IMR-90 (cell line): ENCODE measurements around the gene CCDC170. TPM values are rescaled to one million over a fixed set of nuclear protein-coding genes. Genes with fewer than 3 reads are reported as not detected.

Experiments used
- ATAC-seq: fragments of 200-7000 bp; cut with Tn5 transposase; 2 replicates; pipeline ENCODE4 v1.9.1; 2020; ENCODE audit warnings: low read depth, mild to moderate bottlenecking, moderate library complexity
- BruUV-seq: library from RNA; stranded (reverse); fragments of 400-500 nt; replicated peaks from 2 replicates; lab custom pipeline; 2021; lab: Mats Ljungman, UMichigan
- CTCF ChIA-PET: fragments of 300-600 bp; formaldehyde crosslinking; extraction: SDS; loops from one replicate; lab custom pipeline; 2021; ENCODE audit warnings: antibody characterized with exemption; lab: Yijun Ruan, JAX
- POLR2A ChIA-PET: fragments of 300-600 bp; sonication (Branson Sonifier 250); formaldehyde crosslinking; loops from one replicate; lab custom pipeline; 2022; ENCODE audit warnings: antibody characterized with exemption; ENCODE audit not compliant: unreplicated experiment; lab: Charles Lee
- DNase-seq: peaks from one replicate; pipeline ENCODE4 v3.0.0; 2013
- H2AFZ ChIP-seq: replicated peaks from 2 replicates; pipeline ENCODE3; 2013; ENCODE audit warnings: low read length, mild to moderate bottlenecking; ENCODE audit not compliant: poor library complexity
- H2AK5ac ChIP-seq: 2 replicates; pipeline ENCODE4 v1.6.1; 2013; ENCODE audit warnings: low read depth, low read length, inconsistent platforms
- H2AK9ac ChIP-seq: replicated peaks from 2 replicates; pipeline ENCODE3; 2013; ENCODE audit warnings: mild to moderate bottlenecking, low read depth, low read length, moderate library complexity; ENCODE audit not compliant: poor library complexity
- H2BK120ac ChIP-seq: 2 replicates; pipeline ENCODE4 v1.6.1; 2013; ENCODE audit warnings: low read depth, low read length, inconsistent platforms
- H2BK15ac ChIP-seq: 3 replicates; pipeline ENCODE4 v1.6.1; 2013; ENCODE audit warnings: low read depth, low read length, inconsistent platforms
- H2BK20ac ChIP-seq: 2 replicates; pipeline ENCODE4 v1.6.1; 2013; ENCODE audit warnings: low read depth, mild to moderate bottlenecking, inconsistent platforms, low read length, moderate library complexity
- H2BK5ac ChIP-seq: 2 replicates; pipeline ENCODE4 v1.6.1; 2013; ENCODE audit warnings: mild to moderate bottlenecking, low read depth, low read length, inconsistent platforms; ENCODE audit not compliant: poor library complexity, severe bottlenecking
- H3K14ac ChIP-seq: replicated peaks from 2 replicates; pipeline ENCODE4 v1.6.1; 2013; ENCODE audit warnings: low read depth, low read length, inconsistent platforms
- H3K18ac ChIP-seq: 2 replicates; pipeline ENCODE4 v1.6.1; 2013; ENCODE audit warnings: low read depth, low read length, control low read depth
- H3K23ac ChIP-seq: 2 replicates; pipeline ENCODE4 v1.6.1; 2013; ENCODE audit warnings: low read depth, low read length, inconsistent platforms
- H3K27ac ChIP-seq: 2 replicates; pipeline ENCODE4 v1.5.1; 2013; ENCODE audit warnings: mild to moderate bottlenecking, control low read depth, low read length; ENCODE audit not compliant: insufficient read depth
- H3K27me3 ChIP-seq: 2 replicates; pipeline ENCODE4 v1.6.1; 2013; ENCODE audit warnings: low read length; ENCODE audit not compliant: control insufficient read depth, insufficient read depth
- H3K36me3 ChIP-seq: 2 replicates; pipeline ENCODE4 v1.6.1; 2013; ENCODE audit warnings: low read length, mixed read lengths; ENCODE audit not compliant: control insufficient read depth, insufficient read depth
- H3K4ac ChIP-seq: 2 replicates; pipeline ENCODE4 v1.6.1; 2013; ENCODE audit warnings: low read depth, low read length, inconsistent platforms
- H3K4me1 ChIP-seq: 2 replicates; pipeline ENCODE4 v1.6.1; 2013; ENCODE audit warnings: low read length, mixed read lengths; ENCODE audit not compliant: control insufficient read depth, insufficient read depth
- H3K4me2 ChIP-seq: 2 replicates; pipeline ENCODE4 v1.6.1; 2013; ENCODE audit warnings: low read depth, mild to moderate bottlenecking, control low read depth, low read length, moderate library complexity
- H3K4me3 ChIP-seq: 2 replicates; pipeline ENCODE4 v1.5.1; 2013; ENCODE audit warnings: low read depth, mild to moderate bottlenecking, control low read depth, low read length, moderate library complexity; ENCODE audit not compliant: insufficient read depth
- H3K56ac ChIP-seq: 2 replicates; pipeline ENCODE4 v1.6.1; 2013; ENCODE audit warnings: low read length, inconsistent platforms; ENCODE audit not compliant: insufficient read depth; ENCODE audit errors: extremely low read depth
- H3K79me1 ChIP-seq, 2 experiments: 2 replicates each; pipeline ENCODE4 v1.6.1; 2013; ENCODE audit warnings: low read length in 2 of 2, inconsistent platforms in 1 of 2, low read depth in 1 of 2
- H3K9ac ChIP-seq: 2 replicates; pipeline ENCODE4 v1.6.1; 2013; ENCODE audit warnings: low read depth, low read length, control low read depth
- H3K9me1 ChIP-seq: 2 replicates; pipeline ENCODE4 v1.6.1; 2013; ENCODE audit warnings: low read length, inconsistent platforms; ENCODE audit not compliant: insufficient read depth
- H3K9me3 ChIP-seq: 2 replicates; pipeline ENCODE4 v1.6.1; 2013; ENCODE audit warnings: low read length; ENCODE audit not compliant: control insufficient read depth, insufficient read depth
- H4K20me1 ChIP-seq: 2 replicates; pipeline ENCODE4 v1.6.1; 2013; ENCODE audit warnings: low read length, inconsistent platforms; ENCODE audit not compliant: insufficient read depth
- H4K5ac ChIP-seq: 2 replicates; pipeline ENCODE4 v1.6.1; 2013; ENCODE audit warnings: mild to moderate bottlenecking, low read depth, low read length, control low read depth
- H4K8ac ChIP-seq, 2 experiments: 2 replicates each; pipeline ENCODE4 v1.6.1; 2013; ENCODE audit warnings: low read depth in 2 of 2, low read length in 2 of 2, control low read depth in 1 of 2, inconsistent platforms in 1 of 2
- H4K91ac ChIP-seq: 2 replicates; pipeline ENCODE4 v1.6.1; 2013; ENCODE audit warnings: low read depth, low read length, inconsistent platforms; ENCODE audit not compliant: insufficient read depth
- BHLHE40 ChIP-seq: fragments of 150-350 bp; IDR thresholded peaks from 2 replicates; pipeline ENCODE4 v1.6.1; 2016; ENCODE audit warnings: mild to moderate bottlenecking, low read depth, low read length
- CEBPB ChIP-seq: IDR thresholded peaks from 2 replicates; pipeline ENCODE4 v1.6.1; 2012; ENCODE audit warnings: low read depth, low read length, improper control_type of control experiment
- CTCF ChIP-seq: conservative IDR thresholded peaks from 2 replicates; pipeline ENCODE4 v1.5.1; 2012; ENCODE audit warnings: mild to moderate bottlenecking, low read depth, low read length, improper control_type of control experiment
- ELK1 ChIP-seq: fragments of 150-350 bp; IDR thresholded peaks from 2 replicates; pipeline ENCODE4 v1.6.1; 2016; ENCODE audit warnings: low read depth, mild to moderate bottlenecking, low read length, moderate library complexity, borderline replicate concordance
- FOS ChIP-seq: fragments of 150-350 bp; IDR thresholded peaks from 2 replicates; pipeline ENCODE4 v1.6.1; 2016; ENCODE audit warnings: low read depth, low read length
- MAFK ChIP-seq: IDR thresholded peaks from 2 replicates; pipeline ENCODE4 v1.6.1; 2012; ENCODE audit warnings: low read depth, low read length, improper control_type of control experiment
- MAZ ChIP-seq: IDR thresholded peaks from 2 replicates; pipeline ENCODE4 v1.6.1; 2012; ENCODE audit warnings: low read depth, mild to moderate bottlenecking, low read length, improper control_type of control experiment, moderate library complexity, borderline replicate concordance
- MXI1 ChIP-seq: IDR thresholded peaks from 2 replicates; pipeline ENCODE4 v1.6.1; 2012; ENCODE audit warnings: low read depth, mild to moderate bottlenecking, low read length, moderate library complexity, borderline replicate concordance
- NFE2L2 ChIP-seq: fragments of 150-350 bp; IDR thresholded peaks from 2 replicates; pipeline ENCODE4 v1.6.1; 2016; ENCODE audit warnings: low read depth, mild to moderate bottlenecking, low read length
- RAD21 ChIP-seq: IDR thresholded peaks from 2 replicates; pipeline ENCODE4 v1.6.1; 2012; ENCODE audit warnings: low read length, improper control_type of control experiment
- RCOR1 ChIP-seq: IDR thresholded peaks from 2 replicates; pipeline ENCODE4 v1.6.1; 2012; ENCODE audit warnings: mild to moderate bottlenecking, low read length, improper control_type of control experiment; ENCODE audit not compliant: insufficient replicate concordance
- SMC3 ChIP-seq: fragments of 150-350 bp; IDR thresholded peaks from 2 replicates; pipeline ENCODE4 v1.6.1; 2016; ENCODE audit warnings: low read depth, mild to moderate bottlenecking, antibody characterized with exemption, low read length, moderate library complexity
- USF2 ChIP-seq: fragments of 150-350 bp; IDR thresholded peaks from 2 replicates; pipeline ENCODE4 v1.6.1; 2017; ENCODE audit warnings: mild to moderate bottlenecking, antibody characterized with exemption, low read length, low read depth
- WGBS, 2 experiments: methylation state at CpG; one replicate each; pipeline versions ENCODE4 v1.1.5 to v1.1.7; 2013; ENCODE audit warnings: missing lambda C conversion rate in 2 of 2; ENCODE audit not compliant: insufficient read length in 1 of 2; ENCODE audit errors: extremely low coverage in 2 of 2; 5-methylcytosine and 5-hydroxymethylcytosine counted together
- dilution Hi-C: fragments of 300-500 bp; cut with HindIII; formaldehyde crosslinking; loops from one replicate; pipeline ENCODE4 v1.14.3; 2018; ENCODE audit warnings: low sequenced_read_pairs; ENCODE audit not compliant: unreplicated experiment
- in situ Hi-C: fragments of 300-500 bp; cut with MboI; formaldehyde crosslinking; loops from 3 replicates; pipeline ENCODE4 v1.14.3; 2019; ENCODE audit warnings: low sequenced_read_pairs, inconsistent platforms, mixed read lengths
- intact Hi-C: fragments of 100-400 bp; cut with micrococcal nuclease; formaldehyde crosslinking; loops from 2 replicates; pipeline ENCODE4 v1.10.0; 2022
- polyA plus RNA-seq, 3 experiments: library from polyadenylated mRNA; depleted of rRNA; stranded (reverse); fragments of >200 nt; gene quantifications; 2 replicates each; pipeline ENCODE4 v1.2.3, GENCODE V29; 2012; ENCODE audit warnings: low replicate concordance in 1 of 3
- total RNA-seq: library from RNA; depleted of rRNA; stranded (reverse); fragments of >200 nt; gene quantifications from 2 replicates; pipeline ENCODE4 v1.2.3, GENCODE V29; 2012

Gene CCDC170
- total and polyA plus RNA-seq, 2 of the 4 experiments (the other 2 are of a cell fraction): 0.12 to 0.54 TPM

GRCh38 chr6:151536188-151536479, 42.3 kb downstream of the CCDC170 start:
- Histone ChIP-seq H3K14ac (no peak overlapping the region), H2BK120ac (no peak overlapping the region), H2AFZ (no peak overlapping the region), H3K9me3 (no peaks in the 10 kb centered on the region), H3K27ac (no peak overlapping the region), H4K8ac (no peak overlapping the region), H2AK5ac (no peak overlapping the region), H3K9me1 (no peaks in the 10 kb centered on the region), H3K9ac (no peak overlapping the region), H3K4me2 (no peak overlapping the region), H4K91ac (no peak overlapping the region), H3K4me3 (no peak overlapping the region), H2AK9ac (no peak overlapping the region), H3K4me1 (no peaks in the 10 kb centered on the region), H4K20me1 (no peaks in the 10 kb centered on the region), H4K5ac (no peak overlapping the region), H3K23ac (no peak overlapping the region), H3K79me1 (no peaks in the 10 kb centered on the region), H3K36me3 (no peaks in the 10 kb centered on the region), H3K27me3 (no peaks in the 10 kb centered on the region), H3K18ac (no peak overlapping the region), H2BK15ac (no peak overlapping the region), H3K56ac (no peak overlapping the region), H2BK20ac (no peak overlapping the region), H2BK5ac (no peak overlapping the region), H3K4ac (no peak overlapping the region)
- WGBS, 2 experiments: 100% methylated on average over 5 of the region's 10 CpGs; no CpG with 5 or more reads in 1 of the 2 experiments
- ATAC-seq: no peak
- BruUV-seq: no TSS peak
- DNase-seq: no peak
- in situ Hi-C loops: no loop called here
- TF ChIP-seq CTCF: no peak
- TF ChIP-seq ELK1: no peak
- no peak for TF ChIP-seq RAD21
- TF ChIP-seq RCOR1: no peak
- TF ChIP-seq MAZ: no peak
- TF ChIP-seq SMC3: no peak
- no peak for TF ChIP-seq CEBPB
- no peak for TF ChIP-seq FOS
- no peak for TF ChIP-seq MXI1
- no peak for TF ChIP-seq MAFK
- no peak for TF ChIP-seq BHLHE40
- TF ChIP-seq NFE2L2: no peak
- TF ChIP-seq USF2: no peak
- dilution Hi-C loops: no loop called here
- POLR2A ChIA-PET: no interaction called here
- CTCF ChIA-PET: no interaction called here
- intact Hi-C loops: no loop called here
